H9 (cell line): Measurements from ENCODE around the gene NPDC1. TPM values are rescaled to one million over a fixed set of nuclear protein-coding genes. Genes with fewer than 3 reads are reported as not detected.

ENCODE experiments used
- DNase-seq: peaks from one replicate; pipeline ENCODE4 v3.0.0-alpha.2; 2017
- H2AFZ ChIP-seq: one replicate; pipeline ENCODE4 v1.6.1; 2013; ENCODE audit warnings: mild to moderate bottlenecking, low read length, control low read depth, moderate library complexity
- H2AK5ac ChIP-seq: 2 replicates; pipeline ENCODE4 v1.6.1; 2013; ENCODE audit warnings: low read length, control low read depth, mixed read lengths; ENCODE audit not compliant: insufficient read length
- H2BK120ac ChIP-seq: one replicate; pipeline ENCODE4 v1.6.1; 2013; ENCODE audit warnings: low read depth, mild to moderate bottlenecking, low read length, control low read depth, inconsistent platforms; ENCODE audit not compliant: poor library complexity, severe bottlenecking
- H2BK12ac ChIP-seq: 2 replicates; pipeline ENCODE4 v1.6.1; 2013; ENCODE audit warnings: low read length, control low read depth, mixed read lengths, low read depth; ENCODE audit not compliant: insufficient read length
- H2BK15ac ChIP-seq: 2 replicates; pipeline ENCODE4 v1.6.1; 2013; ENCODE audit warnings: low read depth, low read length, control low read depth
- H2BK20ac ChIP-seq: one replicate; pipeline ENCODE4 v1.6.1; 2013; ENCODE audit warnings: low read depth, mild to moderate bottlenecking, low read length, control low read depth, inconsistent platforms; ENCODE audit not compliant: poor library complexity, severe bottlenecking
- H2BK5ac ChIP-seq: 2 replicates; pipeline ENCODE4 v1.6.1; 2013; ENCODE audit warnings: low read length, control low read depth, mixed read lengths; ENCODE audit not compliant: insufficient read length
- H3K14ac ChIP-seq: 2 replicates; pipeline ENCODE4 v1.6.1; 2013; ENCODE audit warnings: low read length, control low read depth; ENCODE audit not compliant: insufficient read depth
- H3K18ac ChIP-seq: 2 replicates; pipeline ENCODE4 v1.6.1; 2013; ENCODE audit warnings: low read depth, mild to moderate bottlenecking, mixed read lengths, low read length, control low read depth; ENCODE audit not compliant: insufficient read length
- H3K23ac ChIP-seq: 2 replicates; pipeline ENCODE4 v1.6.1; 2013; ENCODE audit warnings: low read length, control low read depth, mixed read lengths, low read depth; ENCODE audit not compliant: insufficient read length
- H3K23me2 ChIP-seq: 2 replicates; pipeline ENCODE4 v1.6.1; 2013; ENCODE audit warnings: low read depth, mild to moderate bottlenecking, mixed read lengths, low read length, control low read depth; ENCODE audit not compliant: insufficient read length, poor library complexity, severe bottlenecking
- H3K27ac ChIP-seq: 2 replicates; pipeline ENCODE4 v1.5.1; 2013; ENCODE audit warnings: low read length, control low read depth, mixed read lengths, low read depth; ENCODE audit not compliant: insufficient read length
- H3K27me3 ChIP-seq: 2 replicates; pipeline ENCODE4 v1.6.1; 2013; ENCODE audit warnings: low read length, control low read depth, inconsistent platforms; ENCODE audit not compliant: insufficient read depth
- H3K4ac ChIP-seq: 2 replicates; pipeline ENCODE4 v1.6.1; 2013; ENCODE audit warnings: low read depth, mild to moderate bottlenecking, control low read depth, inconsistent platforms, low read length, moderate library complexity
- H3K4me1 ChIP-seq: 2 replicates; pipeline ENCODE4 v1.6.1; 2013; ENCODE audit warnings: low read length, control low read depth, inconsistent platforms; ENCODE audit not compliant: insufficient read depth
- H3K4me2 ChIP-seq: 2 replicates; pipeline ENCODE4 v1.6.1; 2013; ENCODE audit warnings: low read length, control low read depth, mixed read lengths; ENCODE audit not compliant: insufficient read length, insufficient read depth
- H3K56ac ChIP-seq: 2 replicates; pipeline ENCODE4 v1.6.1; 2013; ENCODE audit warnings: low read depth, mild to moderate bottlenecking, mixed read lengths, low read length, control low read depth; ENCODE audit not compliant: insufficient read length
- H3K79me1 ChIP-seq: 2 replicates; pipeline ENCODE4 v1.6.1; 2013; ENCODE audit warnings: low read depth, mild to moderate bottlenecking, moderate library complexity, low read length, control low read depth, inconsistent platforms; ENCODE audit not compliant: insufficient read depth, poor library complexity, severe bottlenecking
- H3K79me2 ChIP-seq: 2 replicates; pipeline ENCODE4 v1.6.1; 2013; ENCODE audit warnings: low read length, control low read depth, inconsistent platforms; ENCODE audit not compliant: insufficient read depth
- H3K9ac ChIP-seq: 2 replicates; pipeline ENCODE4 v1.6.1; 2013; ENCODE audit warnings: low read length, control low read depth, mixed read lengths; ENCODE audit not compliant: insufficient read length; ENCODE audit errors: extremely low read depth
- H3K9me3 ChIP-seq: one replicate; pipeline ENCODE4 v1.6.1; 2013; ENCODE audit warnings: low read depth, low read length, inconsistent platforms; ENCODE audit not compliant: control insufficient read depth
- H3T11ph ChIP-seq: one replicate; pipeline ENCODE4 v1.6.1; 2013; ENCODE audit warnings: mild to moderate bottlenecking, low read length, control low read depth, inconsistent platforms
- H4K20me1 ChIP-seq: one replicate; pipeline ENCODE4 v1.6.1; 2013; ENCODE audit not compliant: control insufficient read depth, insufficient read length, insufficient read depth
- H4K5ac ChIP-seq: 2 replicates; pipeline ENCODE4 v1.6.1; 2013; ENCODE audit warnings: low read depth, mild to moderate bottlenecking, mixed read lengths, low read length, control low read depth; ENCODE audit not compliant: insufficient read length
- H4K8ac ChIP-seq: replicated peaks from 2 replicates; pipeline ENCODE4 v1.6.1; 2013; ENCODE audit warnings: low read length, control low read depth, mixed read lengths, low read depth; ENCODE audit not compliant: insufficient read length
- H4K91ac ChIP-seq: 2 replicates; pipeline ENCODE4 v1.6.1; 2013; ENCODE audit warnings: low read depth, mild to moderate bottlenecking, moderate library complexity, mixed read lengths, low read length, control low read depth; ENCODE audit not compliant: insufficient read length
- H3K27ac Mint-ChIP-seq, 3 experiments: 2 replicates in 2 of 3; 3 replicates in 1 of 3; pipeline ENCODE4 v1.8.0; 2020 to 2021; ENCODE audit warnings: mixed read lengths in 3 of 3, mild to moderate bottlenecking in 1 of 3, moderate library complexity in 1 of 3
- H3K27me3 Mint-ChIP-seq: 2 replicates; pipeline ENCODE4 v1.8.0; 2021; ENCODE audit warnings: low read depth, mild to moderate bottlenecking, moderate library complexity, mixed read lengths
- H3K36me3 Mint-ChIP-seq, 3 experiments: 2 replicates in 2 of 3; 3 replicates in 1 of 3; pipeline ENCODE4 v1.8.0; 2020 to 2021; ENCODE audit warnings: low read depth in 3 of 3, mixed read lengths in 3 of 3; ENCODE audit not compliant: insufficient read depth in 1 of 3
- H3K4me1 Mint-ChIP-seq, 2 experiments: 2 replicates each; pipeline ENCODE4 v1.8.0; 2020; ENCODE audit warnings: mixed read lengths in 2 of 2
- H3K4me3 Mint-ChIP-seq, 2 experiments: 2 replicates in 1 of 2; 3 replicates in 1 of 2; pipeline ENCODE4 v1.8.0; 2020 to 2021; ENCODE audit warnings: mild to moderate bottlenecking in 2 of 2, mixed read lengths in 2 of 2, moderate library complexity in 1 of 2
- H3K9me3 Mint-ChIP-seq, 2 experiments: 2 replicates in 1 of 2; 3 replicates in 1 of 2; pipeline ENCODE4 v1.8.0; 2020; ENCODE audit warnings: mild to moderate bottlenecking in 2 of 2, mixed read lengths in 2 of 2, moderate library complexity in 1 of 2
- CTCF ChIP-seq: fragments of 200-600 bp; sonication (generic); conservative IDR thresholded peaks from 3 replicates; pipeline ENCODE4 v1.8.0; 2021; ENCODE audit warnings: antibody characterized with exemption, mild to moderate bottlenecking
- WGBS: extraction: QIAGEN DNeasy Blood & Tissue Kit; methylation state at CpG from one replicate; pipeline ENCODE4 v1.1.7; 2013; ENCODE audit warnings: missing lambda C conversion rate, low lambda C conversion rate, mixed read lengths; ENCODE audit not compliant: insufficient read length; ENCODE audit errors: extremely low coverage; 5-methylcytosine and 5-hydroxymethylcytosine counted together
- total RNA-seq: library from RNA; stranded (reverse); gene quantifications from 2 replicates; pipeline ENCODE4 v1.2.1, GENCODE V29; 2021

The NPDC1 gene
- total RNA-seq, 1 experiment from 2014 or later = 57.6 TPM

- peaks cover 2% of the 10 kb centered on the region; the same call in 1 of the 2 replicates for H3K27me3 ChIP-seq
Measured at GRCh38 chr9:137054932-137055384, 9.0 kb upstream of the NPDC1 start.

More at GRCh38 chr9:137054932-137055384, 9.0 kb upstream of the NPDC1 start:
- Histone ChIP-seq H3K9ac (no peak overlapping the region), H4K5ac (no peak overlapping the region), H3K4ac (no peak overlapping the region), H3K4me2 (peak overlapping the region; percentile 49), H3K9me3 (no peaks in the 10 kb centered on the region), H3K27ac (no peak overlapping the region), H3K18ac (no peak overlapping the region), H2BK20ac (no peak overlapping the region), H2AFZ (no peak overlapping the region), H2BK12ac (no peak overlapping the region), H2AK5ac (no peak overlapping the region), H3K23me2 (peaks cover 6% of the 10 kb centered on the region), H2BK5ac (no peak overlapping the region), H2BK15ac (no peak overlapping the region), H3K79me1 (no peaks in the 10 kb centered on the region), H4K91ac (no peak overlapping the region), H3T11ph (no peak overlapping the region), H3K79me2 (no peaks in the 10 kb centered on the region), H4K20me1 (no peaks in the 10 kb centered on the region), H4K8ac (no peak overlapping the region), H3K56ac (no peak overlapping the region), H2BK120ac (no peak overlapping the region), H3K4me1 (no peaks in the 10 kb centered on the region), H3K14ac (no peak overlapping the region), H3K23ac (no peak overlapping the region)
- Mint-ChIP-seq H3K9me3 (no peaks in the 10 kb centered on the region), H3K27me3 (peaks cover 64% of the 10 kb centered on the region), H3K27ac (no peak overlapping the region), H3K4me1 (peaks cover 2 to 7% of the 10 kb centered on the region in 2 experiments), H3K4me3 (no peak overlapping the region; a peak in 1 of 5 replicates), H3K36me3 (no peaks in the 10 kb centered on the region)
- no CpG with 5 or more reads among the region's 17 CpGs for WGBS
- no peak for TF ChIP-seq CTCF
- no peak for DNase-seq
